ENCODE results near the gene PIK3R5.
"Not testable (repeated sequence)": the region's sequence is repeated elsewhere in the genome, so short reads cannot be mapped to it uniquely, and the experiment has no call there.

Gene PIK3R5

DNA sequence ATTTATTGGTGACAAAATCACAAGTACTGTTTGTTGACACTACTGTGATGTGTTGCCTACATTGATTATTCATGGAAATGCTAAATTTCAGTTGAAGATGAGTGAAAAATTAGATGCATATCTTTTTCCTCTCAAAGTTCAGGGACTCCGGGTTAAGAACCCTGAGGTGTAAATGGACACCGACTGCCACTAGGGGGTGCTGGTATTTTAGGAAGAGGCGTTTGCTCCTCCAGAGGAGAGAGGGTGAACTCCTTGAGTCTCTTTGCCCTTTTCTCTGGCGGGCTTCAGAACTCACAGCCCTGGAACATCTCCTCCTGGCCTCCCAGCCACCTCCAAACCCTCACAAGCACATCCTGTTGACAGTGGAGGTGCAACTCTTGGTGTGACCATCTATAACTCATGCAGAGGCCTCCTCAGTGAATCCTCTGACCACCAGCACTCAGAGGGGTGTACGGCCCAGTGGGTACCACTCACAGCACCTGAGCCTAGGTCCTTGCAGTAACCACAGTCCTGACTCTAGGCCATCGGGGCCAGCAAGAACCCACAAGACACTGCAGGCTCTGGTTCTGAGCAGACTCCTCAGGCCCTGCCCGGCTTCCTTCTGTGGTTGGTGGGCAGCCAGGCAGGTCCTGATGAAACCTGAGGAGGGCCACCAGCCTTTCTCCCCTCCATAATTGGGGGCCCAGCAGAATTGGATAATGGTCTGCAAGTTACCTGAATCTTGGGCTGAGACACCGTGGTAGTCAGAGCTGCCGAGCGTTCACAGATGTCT, 26.2 kb upstream of the PIK3R5 start:
- no peak overlapping the region for H3K4ac ChIP-seq (ENCODE audit: low read depth, low read length)
- no peak overlapping the region for H4K5ac ChIP-seq (ENCODE audit: low read length)
- no peak overlapping the region for H3K4me3 ChIP-seq (ENCODE audit: low read length)
- H3K4me2 ChIP-seq (ENCODE audit: low read length), result no peak overlapping the region
- H2BK15ac ChIP-seq (replicated peaks; ENCODE audit: low read depth), result no peak overlapping the region
- H3K79me1 ChIP-seq (ENCODE audit: low read length), result no peaks in the 10 kb centered on the region
- no peaks in the 10 kb centered on the region for H3K79me2 ChIP-seq (ENCODE audit: control insufficient read depth, insufficient read depth, low read length)
- H3K18ac ChIP-seq (ENCODE audit: low read length), result no peak overlapping the region
- no peak overlapping the region for H2BK5ac ChIP-seq (ENCODE audit: low read length)
- H3K36me3 ChIP-seq (ENCODE audit: control insufficient read depth, insufficient read depth, low read length), result no peaks in the 10 kb centered on the region
- WGBS (ENCODE audit: extremely low coverage, insufficient coverage, low lambda C conversion rate), result no CpG with 5 or more reads among the region's 10 CpGs
- H3K56ac ChIP-seq (ENCODE audit: low read length), result peak overlapping the region; percentile 63
- no peaks in the 10 kb centered on the region for H3K27me3 ChIP-seq (ENCODE audit: insufficient read depth, low read length, poor library complexity)
- H3K23ac ChIP-seq (ENCODE audit: low read length), result no peak overlapping the region
- no peak overlapping the region for H3K9ac ChIP-seq (ENCODE audit: low read length)
- no peak overlapping the region for H2AK5ac ChIP-seq (ENCODE audit: low read length)
- no peak overlapping the region for H2BK120ac ChIP-seq (ENCODE audit: low read depth, low read length)
- DNase-seq, result peak; percentile 87
- H4K8ac ChIP-seq (ENCODE audit: low read depth, low read length), result no peak overlapping the region
- no peaks in the 10 kb centered on the region for H3K4me1 ChIP-seq (ENCODE audit: control insufficient read depth, low read depth, low read length)
- H3K27ac ChIP-seq (ENCODE audit: low read depth, low read length), result no peak overlapping the region

DNA sequence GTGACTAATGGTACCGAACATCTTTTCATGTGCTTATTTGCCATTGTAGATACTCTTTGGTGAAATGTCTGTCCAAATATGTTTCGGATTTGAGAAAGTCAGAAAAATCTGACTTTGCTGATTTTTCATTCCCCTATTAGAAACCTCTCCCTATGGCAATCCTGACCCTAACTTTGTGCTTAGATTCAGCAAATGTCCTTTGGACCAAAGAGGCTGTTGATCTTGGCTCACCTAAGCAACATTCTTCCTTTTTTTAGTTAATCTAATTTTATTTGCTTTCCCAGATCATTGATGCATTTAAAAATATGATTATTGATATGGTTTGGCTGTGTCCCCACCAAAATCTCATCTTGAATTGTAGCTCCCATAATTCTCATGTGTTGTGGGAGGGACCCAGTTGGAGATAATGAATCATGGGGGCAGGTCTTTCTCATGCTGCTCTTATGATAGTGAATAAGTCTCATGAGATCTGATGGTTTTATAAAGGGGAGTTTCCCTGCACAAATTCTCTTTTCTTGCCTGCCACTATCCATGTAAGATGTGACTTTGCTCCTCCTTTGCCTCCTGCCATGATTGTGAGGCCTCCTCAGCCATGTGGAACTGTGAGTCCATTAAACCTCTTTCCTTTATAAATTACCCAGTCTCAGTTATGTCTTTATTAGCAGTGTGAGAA, 22.9 kb upstream of the PIK3R5 start:
- not testable (repeated sequence) for H3K79me1 ChIP-seq (ENCODE audit: low read length); H3K27ac ChIP-seq (ENCODE audit: low read depth, low read length); H4K5ac ChIP-seq (ENCODE audit: low read length); H3K79me2 ChIP-seq (ENCODE audit: control insufficient read depth, insufficient read depth, low read length); H3K36me3 ChIP-seq (ENCODE audit: control insufficient read depth, insufficient read depth, low read length); H2BK15ac ChIP-seq (replicated peaks; ENCODE audit: low read depth); H3K18ac ChIP-seq (ENCODE audit: low read length); H2BK5ac ChIP-seq (ENCODE audit: low read length); H3K27me3 ChIP-seq (ENCODE audit: insufficient read depth, low read length, poor library complexity); H3K9ac ChIP-seq (ENCODE audit: low read length); H3K4ac ChIP-seq (ENCODE audit: low read depth, low read length); H3K56ac ChIP-seq (ENCODE audit: low read length); H4K8ac ChIP-seq (ENCODE audit: low read depth, low read length); H3K4me1 ChIP-seq (ENCODE audit: control insufficient read depth, low read depth, low read length); H3K23ac ChIP-seq (ENCODE audit: low read length); H3K4me2 ChIP-seq (ENCODE audit: low read length); H3K4me3 ChIP-seq (ENCODE audit: low read length); H2AK5ac ChIP-seq (ENCODE audit: low read length); H2BK120ac ChIP-seq (ENCODE audit: low read depth, low read length); DNase-seq
- WGBS (ENCODE audit: extremely low coverage, insufficient coverage, low lambda C conversion rate), result no CpG with 5 or more reads among the region's 2 CpGs

DNA sequence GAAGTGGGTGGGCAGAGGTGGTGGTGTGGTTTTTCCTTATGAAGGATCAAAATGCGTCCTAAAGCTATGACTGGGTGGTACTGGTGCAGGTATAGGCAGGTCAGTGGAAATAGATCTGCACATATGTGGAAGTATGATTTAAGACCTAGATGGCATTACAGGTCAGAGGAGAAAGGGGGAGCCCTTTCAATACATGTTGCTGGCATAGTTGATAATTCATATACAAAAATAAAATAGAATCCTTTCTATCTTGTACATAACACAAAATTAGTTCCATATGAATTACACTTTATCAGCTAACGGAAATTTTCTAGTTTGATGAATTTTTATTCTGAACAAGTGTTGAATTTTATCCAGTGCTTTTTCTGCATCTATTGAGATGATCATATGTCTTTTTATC, 20.8 kb upstream of the PIK3R5 start:
- Histone ChIP-seq H2BK15ac (replicated peaks; ENCODE audit: low read depth) (no peak overlapping the region), H3K18ac (ENCODE audit: low read length) (no peak overlapping the region), H3K4me3 (ENCODE audit: low read length) (no peak overlapping the region), H4K8ac (ENCODE audit: low read depth, low read length) (no peak overlapping the region), H3K27me3 (ENCODE audit: insufficient read depth, low read length, poor library complexity) (no peaks in the 10 kb centered on the region), H4K5ac (ENCODE audit: low read length) (no peak overlapping the region), H2AK5ac (ENCODE audit: low read length) (no peak overlapping the region), H3K56ac (ENCODE audit: low read length) (no peak overlapping the region), H3K9ac (ENCODE audit: low read length) (no peak overlapping the region), H3K36me3 (ENCODE audit: control insufficient read depth, insufficient read depth, low read length) (no peaks in the 10 kb centered on the region), H3K4ac (ENCODE audit: low read depth, low read length) (no peak overlapping the region), H2BK120ac (ENCODE audit: low read depth, low read length) (no peak overlapping the region), H3K4me1 (ENCODE audit: control insufficient read depth, low read depth, low read length) (no peaks in the 10 kb centered on the region), H3K23ac (ENCODE audit: low read length) (no peak overlapping the region), H3K79me2 (ENCODE audit: control insufficient read depth, insufficient read depth, low read length) (no peaks in the 10 kb centered on the region), H3K79me1 (ENCODE audit: low read length) (no peaks in the 10 kb centered on the region), H3K27ac (ENCODE audit: low read depth, low read length) (no peak overlapping the region), H2BK5ac (ENCODE audit: low read length) (no peak overlapping the region), H3K4me2 (ENCODE audit: low read length) (no peak overlapping the region)
- WGBS (ENCODE audit: extremely low coverage, insufficient coverage, low lambda C conversion rate), result no CpG with 5 or more reads among the region's 2 CpGs
- DNase-seq, result no peak

DNA sequence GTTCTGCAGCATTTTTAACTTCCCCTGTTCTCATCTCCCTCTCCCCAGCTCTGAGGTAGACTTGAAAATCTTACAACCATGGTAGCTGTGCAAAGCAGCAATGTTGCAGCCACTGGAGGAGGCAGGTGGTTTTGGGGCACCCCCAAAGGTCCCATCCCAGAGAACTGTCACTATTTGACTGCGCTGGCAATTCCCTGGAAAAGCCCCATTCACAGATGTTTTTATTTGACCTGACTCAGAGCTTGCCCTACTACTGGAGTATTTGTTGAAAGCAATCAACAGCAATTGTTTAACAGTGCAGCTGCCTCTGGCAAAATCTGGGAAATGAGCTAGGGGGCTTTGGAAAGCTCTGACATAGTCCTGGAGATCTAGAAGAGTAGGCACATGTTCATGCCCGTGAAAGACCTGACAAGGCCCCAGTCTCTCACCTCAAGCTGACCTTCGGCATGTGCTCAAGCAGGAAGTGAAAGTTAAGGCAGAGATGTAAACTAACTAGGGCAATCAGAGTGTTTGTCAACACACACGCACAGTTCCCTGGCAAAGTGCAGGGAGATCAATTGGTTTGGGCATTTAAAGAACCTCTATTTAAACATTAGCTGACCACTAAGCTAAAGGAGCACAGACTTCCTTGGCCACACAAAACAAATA, 19.7 kb upstream of the PIK3R5 start:
- H2BK120ac ChIP-seq (ENCODE audit: low read depth, low read length), result no peak overlapping the region
- H2BK5ac ChIP-seq (ENCODE audit: low read length), result no peak overlapping the region
- H3K9ac ChIP-seq (ENCODE audit: low read length), result no peak overlapping the region
- no peaks in the 10 kb centered on the region for H3K79me2 ChIP-seq (ENCODE audit: control insufficient read depth, insufficient read depth, low read length)
- H3K27me3 ChIP-seq (ENCODE audit: insufficient read depth, low read length, poor library complexity), result no peaks in the 10 kb centered on the region
- H3K23ac ChIP-seq (ENCODE audit: low read length), result no peak overlapping the region
- no peak overlapping the region for H3K18ac ChIP-seq (ENCODE audit: low read length)
- no peak overlapping the region for H4K5ac ChIP-seq (ENCODE audit: low read length)
- H3K4ac ChIP-seq (ENCODE audit: low read depth, low read length), result no peak overlapping the region
- no peaks in the 10 kb centered on the region for H3K79me1 ChIP-seq (ENCODE audit: low read length)
- H3K36me3 ChIP-seq (ENCODE audit: control insufficient read depth, insufficient read depth, low read length), result no peaks in the 10 kb centered on the region
- WGBS (ENCODE audit: extremely low coverage, insufficient coverage, low lambda C conversion rate), result no CpG with 5 or more reads among the region's 4 CpGs
- no peaks in the 10 kb centered on the region for H3K4me1 ChIP-seq (ENCODE audit: control insufficient read depth, low read depth, low read length)
- H2AK5ac ChIP-seq (ENCODE audit: low read length), result no peak overlapping the region
- H2BK15ac ChIP-seq (replicated peaks; ENCODE audit: low read depth), result no peak overlapping the region
- H3K4me2 ChIP-seq (ENCODE audit: low read length), result no peak overlapping the region
- no peak overlapping the region for H3K56ac ChIP-seq (ENCODE audit: low read length)
- DNase-seq, result no peak
- H4K8ac ChIP-seq (ENCODE audit: low read depth, low read length), result no peak overlapping the region
- no peak overlapping the region for H3K4me3 ChIP-seq (ENCODE audit: low read length)
- H3K27ac ChIP-seq (ENCODE audit: low read depth, low read length), result no peak overlapping the region

DNA sequence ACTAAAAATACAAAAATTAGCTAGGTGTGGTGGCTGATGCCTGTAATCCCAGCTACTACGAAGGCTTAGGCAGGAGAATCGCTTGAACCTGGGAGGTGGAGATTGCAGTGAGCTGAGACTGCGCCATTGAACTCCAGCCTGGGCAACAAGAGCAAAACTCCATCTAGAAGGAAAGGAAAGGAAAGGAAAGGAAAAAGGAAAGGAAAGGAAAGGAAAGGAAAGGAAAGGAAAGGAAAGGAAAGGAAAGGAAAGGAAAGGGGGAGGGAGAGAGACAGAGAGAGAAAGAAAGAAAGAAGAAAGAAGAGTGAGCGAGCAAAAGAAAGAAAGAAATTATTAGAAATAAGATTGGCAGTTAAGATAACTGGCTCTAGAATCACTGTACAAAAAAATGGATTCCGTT, 18.7 kb upstream of the PIK3R5 start:
- not testable (repeated sequence) for H3K4me1 ChIP-seq (ENCODE audit: control insufficient read depth, low read depth, low read length); H3K18ac ChIP-seq (ENCODE audit: low read length); H3K23ac ChIP-seq (ENCODE audit: low read length); H4K8ac ChIP-seq (ENCODE audit: low read depth, low read length); H2BK5ac ChIP-seq (ENCODE audit: low read length); H3K56ac ChIP-seq (ENCODE audit: low read length); H3K79me2 ChIP-seq (ENCODE audit: control insufficient read depth, insufficient read depth, low read length); H3K27ac ChIP-seq (ENCODE audit: low read depth, low read length); H3K36me3 ChIP-seq (ENCODE audit: control insufficient read depth, insufficient read depth, low read length); H3K9ac ChIP-seq (ENCODE audit: low read length); H4K5ac ChIP-seq (ENCODE audit: low read length); DNase-seq; H3K27me3 ChIP-seq (ENCODE audit: insufficient read depth, low read length, poor library complexity); H2BK15ac ChIP-seq (replicated peaks; ENCODE audit: low read depth); H3K4me2 ChIP-seq (ENCODE audit: low read length); H2AK5ac ChIP-seq (ENCODE audit: low read length); H3K4ac ChIP-seq (ENCODE audit: low read depth, low read length); H2BK120ac ChIP-seq (ENCODE audit: low read depth, low read length); H3K79me1 ChIP-seq (ENCODE audit: low read length); H3K4me3 ChIP-seq (ENCODE audit: low read length)
- whole genome bisulfite sequencing (ENCODE audit: extremely low coverage, insufficient coverage, low lambda C conversion rate), result no CpG with 5 or more reads among the region's 5 CpGs
